Prostate gland (tissue), 2 donors: ENCODE results near the gene KAZN. TPM values are rescaled to one million over a fixed set of nuclear protein-coding genes. Genes with fewer than 3 reads are reported as not detected.

ENCODE experiments used
- DNase-seq: peaks from one replicate; pipeline ENCODE4 v3.0.0-alpha.2; 2019; ENCODE audit warnings: low spot score
- H3K27ac ChIP-seq, 2 donors: fragments of 200-600 bp; sonication (generic); 2 replicates each; pipeline ENCODE4 v1.5.1; 2017 to 2019
- H3K27me3 ChIP-seq: fragments of 200-600 bp; sonication (generic); replicated peaks from 2 replicates; pipeline ENCODE4 v1.5.1; 2019; ENCODE audit not compliant: insufficient read depth
- H3K36me3 ChIP-seq, 2 donors: fragments of 200-600 bp; sonication (generic); 1 replicate in 1 of 2; 2 replicates in 1 of 2; pipeline versions ENCODE4 v1.5.1 to v1.8.1; 2017 to 2019
- H3K4me1 ChIP-seq: fragments of 200-600 bp; sonication (generic); replicated peaks from 2 replicates; pipeline ENCODE4 v1.5.1; 2019
- H3K4me3 ChIP-seq, 2 donors: fragments of 200-600 bp; sonication (generic); 2 replicates each; pipeline ENCODE4 v1.5.1; 2017 to 2019
- H3K9me3 ChIP-seq: fragments of 200-600 bp; sonication (generic); 2 replicates; pipeline ENCODE4 v1.5.1; 2017
- POLR2A ChIP-seq: fragments of 450-650 bp; IDR thresholded peaks from one replicate; pipeline ENCODE4 v1.6.1; 2016; ENCODE audit warnings: antibody characterized with exemption, mild to moderate bottlenecking
- POLR2AphosphoS5 ChIP-seq: sonication (generic); formaldehyde crosslinking; IDR thresholded peaks from one replicate; pipeline ENCODE4 v1.6.1; 2017; ENCODE audit warnings: antibody characterized with exemption
- WGBS: methylation state at CpG from one replicate; pipeline ENCODE4 v1.1.5; 2018; 5-methylcytosine and 5-hydroxymethylcytosine counted together
- intact Hi-C: fragments of 100-400 bp; cut with DNase I; formaldehyde crosslinking; loops from one replicate; pipeline ENCODE4 v1.14.2; 2022
- total RNA-seq, 2 donors: library from RNA; depleted of rRNA; stranded (reverse); fragments of >200 nt; gene quantifications; one replicate each; pipeline ENCODE4 v1.1.0, GENCODE V29; 2016
- TF ChIP-seq, protein P1 (sequence below), 4 experiments: fragments of 200-600 bp in 2 of 4; fragments of 450-650 bp in 2 of 4; sonication (generic) in 2 of 4; IDR thresholded peaks; 1 replicate in 3 of 4; 2 replicates in 1 of 4; pipeline ENCODE4 v1.5.1; 2016 to 2019; ENCODE audit warnings: antibody characterized with exemption in 4 of 4, mild to moderate bottlenecking in 2 of 4, moderate library complexity in 2 of 4

Gene KAZN
- total RNA-seq, 2 donors from 2014 or later, result 8.3 to 12.7 TPM

DNA sequence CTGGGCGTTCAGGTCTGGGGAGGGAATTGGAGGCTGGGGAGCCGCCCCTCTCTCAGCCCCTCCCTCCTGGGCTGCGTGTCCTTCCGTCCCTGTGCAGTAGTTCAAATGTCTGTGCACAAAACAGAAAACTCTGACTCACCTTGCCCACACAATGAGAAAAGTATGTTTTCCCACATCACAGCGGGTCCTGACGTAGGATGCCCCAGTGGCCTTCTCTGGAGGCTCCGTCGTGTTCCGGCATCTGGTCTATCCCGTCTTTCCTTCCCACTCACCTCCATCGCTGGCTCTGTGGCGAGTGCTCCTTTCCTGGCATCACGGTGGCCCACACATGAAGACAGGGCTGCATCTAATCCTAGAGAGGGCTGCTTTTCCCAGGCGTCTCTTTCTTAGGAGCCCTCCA lies 224.0 kb downstream of the KAZN start:
- H3K9me3 ChIP-seq, result no peaks in the 10 kb centered on the region
- H3K27ac ChIP-seq, result no peak overlapping the region
- 89% methylated on average over 14 of the region's 14 CpGs for WGBS
- H3K4me3 ChIP-seq, result no peak overlapping the region
- TF ChIP-seq POLR2AphosphoS5 (no peak), POLR2A (no peak)
- TF ChIP-seq, protein P1, sequence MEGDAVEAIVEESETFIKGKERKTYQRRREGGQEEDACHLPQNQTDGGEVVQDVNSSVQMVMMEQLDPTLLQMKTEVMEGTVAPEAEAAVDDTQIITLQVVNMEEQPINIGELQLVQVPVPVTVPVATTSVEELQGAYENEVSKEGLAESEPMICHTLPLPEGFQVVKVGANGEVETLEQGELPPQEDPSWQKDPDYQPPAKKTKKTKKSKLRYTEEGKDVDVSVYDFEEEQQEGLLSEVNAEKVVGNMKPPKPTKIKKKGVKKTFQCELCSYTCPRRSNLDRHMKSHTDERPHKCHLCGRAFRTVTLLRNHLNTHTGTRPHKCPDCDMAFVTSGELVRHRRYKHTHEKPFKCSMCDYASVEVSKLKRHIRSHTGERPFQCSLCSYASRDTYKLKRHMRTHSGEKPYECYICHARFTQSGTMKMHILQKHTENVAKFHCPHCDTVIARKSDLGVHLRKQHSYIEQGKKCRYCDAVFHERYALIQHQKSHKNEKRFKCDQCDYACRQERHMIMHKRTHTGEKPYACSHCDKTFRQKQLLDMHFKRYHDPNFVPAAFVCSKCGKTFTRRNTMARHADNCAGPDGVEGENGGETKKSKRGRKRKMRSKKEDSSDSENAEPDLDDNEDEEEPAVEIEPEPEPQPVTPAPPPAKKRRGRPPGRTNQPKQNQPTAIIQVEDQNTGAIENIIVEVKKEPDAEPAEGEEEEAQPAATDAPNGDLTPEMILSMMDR (IDR thresholded peaks at IDR 0.05), result no peak
- H3K27me3 ChIP-seq, result no peaks in the 10 kb centered on the region
- intact Hi-C loops, result no loop called here
- DNase-seq, result no peak
- no peaks in the 10 kb centered on the region for H3K4me1 ChIP-seq
- H3K36me3 ChIP-seq, result no peaks in the 10 kb centered on the region

DNA sequence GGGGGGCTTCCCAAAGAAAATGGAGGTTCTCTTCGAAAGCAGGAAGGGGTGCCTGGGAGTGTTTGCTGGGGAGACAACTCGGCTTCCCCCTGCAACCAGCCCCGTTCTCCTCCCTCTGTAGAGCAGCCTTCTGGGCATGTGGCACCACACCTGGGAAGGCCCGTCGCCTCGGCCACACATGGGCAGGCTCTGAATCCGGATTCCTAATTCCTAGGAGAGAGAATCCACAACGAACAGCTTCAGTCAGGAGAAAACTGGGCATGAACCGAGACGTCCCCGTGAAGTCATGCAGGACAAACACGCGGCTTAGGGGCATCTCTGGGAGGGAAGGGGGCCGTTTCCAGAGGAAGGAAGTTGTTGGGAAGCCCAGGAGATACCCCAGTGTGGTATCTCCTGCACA lies 224.5 kb downstream of the KAZN start:
- WGBS, result 95% methylated on average over 14 of the region's 14 CpGs
- Histone ChIP-seq H3K27ac (no peak overlapping the region), H3K9me3 (no peaks in the 10 kb centered on the region), H3K4me1 (no peaks in the 10 kb centered on the region), H3K27me3 (no peaks in the 10 kb centered on the region), H3K36me3 (no peaks in the 10 kb centered on the region), H3K4me3 (no peak overlapping the region)
- intact Hi-C loops, result no loop called here
- DNase-seq, result no peak
- TF ChIP-seq POLR2AphosphoS5 (no peak), POLR2A (no peak)
- TF ChIP-seq, protein P1 (IDR thresholded peaks at IDR 0.05), result no peak

DNA sequence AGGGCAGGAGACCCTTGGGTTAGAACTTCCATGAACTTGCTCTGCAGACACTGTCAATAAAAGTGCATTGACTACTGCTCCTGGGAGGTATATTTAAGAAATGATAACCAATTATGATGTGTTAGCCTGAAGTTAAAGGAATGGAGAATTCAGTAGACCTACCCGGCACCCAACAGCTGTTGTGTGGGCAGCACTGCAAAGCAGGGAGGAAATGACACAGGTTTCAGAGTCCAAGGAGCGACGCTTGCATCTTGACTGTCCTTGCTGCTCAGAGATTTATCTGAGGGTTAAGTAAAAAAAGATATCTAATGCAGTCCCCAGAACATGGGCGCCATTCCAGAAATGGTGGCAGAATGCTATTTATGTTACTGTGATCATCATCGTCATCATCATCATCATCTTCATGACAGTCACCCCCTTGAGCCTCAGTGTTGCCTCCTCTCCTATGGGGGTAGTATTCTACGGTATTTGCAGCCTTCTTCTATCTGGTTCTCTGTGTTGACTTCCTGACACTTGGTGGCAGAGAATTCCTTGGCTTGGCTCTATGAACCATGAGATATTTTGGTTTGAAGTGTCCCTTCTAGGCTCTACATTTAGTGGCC lies 225.9 kb downstream of the KAZN start:
- no peaks in the 10 kb centered on the region for H3K36me3 ChIP-seq
- H3K27ac ChIP-seq, result no peak overlapping the region
- TF ChIP-seq POLR2AphosphoS5 (no peak), POLR2A (no peak)
- TF ChIP-seq, protein P1 (IDR thresholded peaks at IDR 0.05), result no peak
- no peaks in the 10 kb centered on the region for H3K9me3 ChIP-seq
- intact Hi-C loops, result no loop called here
- 90% methylated on average over 6 of the region's 6 CpGs for WGBS
- no peaks in the 10 kb centered on the region for H3K27me3 ChIP-seq
- no peak overlapping the region for H3K4me3 ChIP-seq
- DNase-seq, result no peak
- no peaks in the 10 kb centered on the region for H3K4me1 ChIP-seq

DNA sequence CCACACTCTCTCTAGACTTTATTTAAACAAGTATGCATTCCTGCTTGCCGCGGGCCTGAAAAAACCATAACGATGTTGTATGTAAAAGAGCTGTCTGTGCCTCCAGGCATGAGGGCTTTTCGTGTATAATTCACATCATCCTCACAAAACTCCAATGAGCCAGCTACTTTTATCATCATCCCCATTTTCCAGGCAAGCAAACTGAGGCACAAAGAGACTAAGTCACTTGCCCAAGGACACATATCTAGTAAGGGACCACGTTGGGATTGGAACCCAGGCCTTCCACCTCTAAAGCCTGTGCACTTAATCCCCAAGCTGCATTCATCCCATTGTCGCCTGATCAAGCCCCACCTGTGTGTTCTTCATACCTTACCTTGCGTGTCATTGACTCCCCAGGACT lies 226.9 kb downstream of the KAZN start:
- no peak for TF ChIP-seq POLR2AphosphoS5
- no peak for TF ChIP-seq POLR2A
- TF ChIP-seq, protein P1 (IDR thresholded peaks at IDR 0.05), result no peak
- no peak overlapping the region for H3K27ac ChIP-seq
- H3K36me3 ChIP-seq, result no peaks in the 10 kb centered on the region
- H3K9me3 ChIP-seq, result no peaks in the 10 kb centered on the region
- H3K4me3 ChIP-seq, result no peak overlapping the region
- H3K27me3 ChIP-seq, result no peaks in the 10 kb centered on the region
- WGBS, result 77% methylated on average over 7 of the region's 7 CpGs
- intact Hi-C loops, result no loop called here
- H3K4me1 ChIP-seq, result no peaks in the 10 kb centered on the region
- DNase-seq, result no peak

DNA sequence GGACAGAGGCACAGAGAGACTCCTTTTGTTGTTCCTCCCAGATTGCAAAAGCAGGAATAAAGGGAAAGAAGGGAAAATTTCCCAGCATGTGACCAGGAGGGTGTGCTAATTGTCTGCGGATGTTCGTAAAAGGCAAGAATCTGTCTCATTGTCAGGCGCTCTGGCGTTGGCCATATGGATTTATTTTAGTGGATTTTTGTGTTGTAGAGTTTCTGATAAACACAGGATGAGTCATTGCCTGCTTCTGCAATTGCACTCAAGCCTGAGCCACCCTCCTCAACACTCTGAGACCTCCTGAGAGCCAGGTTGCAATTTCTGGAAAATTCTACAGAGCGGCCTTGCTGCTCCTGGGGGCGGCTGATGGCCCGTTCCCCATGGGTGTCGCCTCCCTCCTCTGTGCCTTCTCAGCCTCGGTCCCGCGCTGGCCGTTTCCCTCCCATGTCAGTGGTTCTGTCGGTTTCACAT lies 227.7 kb downstream of the KAZN start:
- Histone ChIP-seq H3K27ac (no peak overlapping the region), H3K4me3 (no peak overlapping the region), H3K27me3 (no peaks in the 10 kb centered on the region), H3K4me1 (no peaks in the 10 kb centered on the region), H3K36me3 (no peaks in the 10 kb centered on the region), H3K9me3 (no peaks in the 10 kb centered on the region)
- intact Hi-C loops, result no loop called here
- 79% methylated on average over 13 of the region's 13 CpGs for WGBS
- TF ChIP-seq, protein P1 (IDR thresholded peaks at IDR 0.05), result no peak
- TF ChIP-seq POLR2AphosphoS5 (no peak), POLR2A (no peak)
- DNase-seq, result no peak
